KMS-11 (cell line): ENCODE measurements around the gene ZNF778.

ENCODE experiments used
- H2AFZ ChIP-seq: fragments of 200-600 bp; sonication (generic); 2 replicates; pipeline ENCODE4 v1.6.1; 2016; ENCODE audit warnings: antibody characterized with exemption, mixed run types, low read depth
- H3K27ac ChIP-seq: fragments of 200-600 bp; sonication (generic); 2 replicates; pipeline ENCODE4 v1.6.1; 2016; ENCODE audit warnings: mild to moderate bottlenecking, mixed run types
- H3K27me3 ChIP-seq: fragments of 200-600 bp; sonication (generic); 2 replicates; pipeline ENCODE4 v1.6.1; 2017; ENCODE audit warnings: mild to moderate bottlenecking, low read depth, mixed run types, moderate library complexity; ENCODE audit not compliant: insufficient read depth
- H3K36me3 ChIP-seq: fragments of 200-600 bp; sonication (generic); 2 replicates; pipeline ENCODE4 v1.6.1; 2017; ENCODE audit warnings: mild to moderate bottlenecking, mixed run types; ENCODE audit not compliant: insufficient read depth
- H3K4me1 ChIP-seq: fragments of 200-600 bp; sonication (generic); 2 replicates; pipeline ENCODE4 v1.6.1; 2016; ENCODE audit warnings: mild to moderate bottlenecking, low read depth, mixed run types; ENCODE audit not compliant: poor library complexity, severe bottlenecking
- H3K4me2 ChIP-seq: fragments of 200-600 bp; sonication (generic); 2 replicates; pipeline ENCODE4 v1.7.0; 2016; ENCODE audit warnings: mild to moderate bottlenecking, mixed run types
- H3K4me3 ChIP-seq: fragments of 200-600 bp; sonication (generic); IDR thresholded peaks from 2 replicates; pipeline ENCODE4 v1.6.1; 2017; ENCODE audit warnings: low read depth, low read length, mixed read lengths; ENCODE audit not compliant: insufficient read depth
- H3K79me2 ChIP-seq: fragments of 200-600 bp; sonication (generic); 2 replicates; pipeline ENCODE4 v1.6.1; 2016; ENCODE audit warnings: low read depth, mixed run types; ENCODE audit not compliant: insufficient read depth
- H3K9ac ChIP-seq: fragments of 200-600 bp; sonication (generic); 2 replicates; pipeline ENCODE4 v1.6.1; 2016; ENCODE audit warnings: mild to moderate bottlenecking, mixed run types
- H4K20me1 ChIP-seq: fragments of 200-600 bp; sonication (generic); 2 replicates; pipeline ENCODE4 v1.6.1; 2016; ENCODE audit warnings: mild to moderate bottlenecking, mixed run types; ENCODE audit not compliant: insufficient read depth
- TF ChIP-seq, protein P1 (sequence below): fragments of 200-600 bp; sonication (generic); conservative IDR thresholded peaks from 2 replicates; pipeline ENCODE4 v1.6.1; 2017; ENCODE audit warnings: low read depth, mild to moderate bottlenecking, antibody characterized with exemption, low read length, moderate library complexity, mixed read lengths

Gene ZNF778

DNA sequence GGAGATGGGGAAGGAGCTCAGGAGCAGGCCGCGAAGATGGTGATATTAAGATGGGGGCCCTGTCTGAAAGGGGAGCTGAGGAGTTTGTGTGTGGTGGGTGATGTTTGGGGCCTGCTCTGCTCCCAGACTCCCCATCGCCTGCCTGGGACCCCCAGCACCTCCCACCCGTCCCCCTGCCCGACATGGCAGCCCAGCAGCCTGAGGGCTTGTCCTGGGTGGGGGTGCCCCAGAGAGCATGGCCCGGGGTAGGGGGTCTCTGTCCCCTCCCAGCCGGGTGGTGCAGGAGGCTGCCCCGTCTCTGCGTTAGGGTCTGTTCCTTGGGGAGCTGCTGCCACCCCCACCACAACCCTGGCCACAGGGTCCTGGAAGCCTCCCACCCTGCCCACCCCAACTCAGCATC, 40.8 kb upstream of the ZNF778 start:
- H3K27me3 ChIP-seq: peaks cover 87% of the 10 kb centered on the region
- TF ChIP-seq, protein P1, sequence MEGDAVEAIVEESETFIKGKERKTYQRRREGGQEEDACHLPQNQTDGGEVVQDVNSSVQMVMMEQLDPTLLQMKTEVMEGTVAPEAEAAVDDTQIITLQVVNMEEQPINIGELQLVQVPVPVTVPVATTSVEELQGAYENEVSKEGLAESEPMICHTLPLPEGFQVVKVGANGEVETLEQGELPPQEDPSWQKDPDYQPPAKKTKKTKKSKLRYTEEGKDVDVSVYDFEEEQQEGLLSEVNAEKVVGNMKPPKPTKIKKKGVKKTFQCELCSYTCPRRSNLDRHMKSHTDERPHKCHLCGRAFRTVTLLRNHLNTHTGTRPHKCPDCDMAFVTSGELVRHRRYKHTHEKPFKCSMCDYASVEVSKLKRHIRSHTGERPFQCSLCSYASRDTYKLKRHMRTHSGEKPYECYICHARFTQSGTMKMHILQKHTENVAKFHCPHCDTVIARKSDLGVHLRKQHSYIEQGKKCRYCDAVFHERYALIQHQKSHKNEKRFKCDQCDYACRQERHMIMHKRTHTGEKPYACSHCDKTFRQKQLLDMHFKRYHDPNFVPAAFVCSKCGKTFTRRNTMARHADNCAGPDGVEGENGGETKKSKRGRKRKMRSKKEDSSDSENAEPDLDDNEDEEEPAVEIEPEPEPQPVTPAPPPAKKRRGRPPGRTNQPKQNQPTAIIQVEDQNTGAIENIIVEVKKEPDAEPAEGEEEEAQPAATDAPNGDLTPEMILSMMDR: no peak
- H3K27ac ChIP-seq: no peak overlapping the region
- H3K9ac ChIP-seq: no peak overlapping the region
- no peaks in the 10 kb centered on the region for H4K20me1 ChIP-seq
- H3K79me2 ChIP-seq: no peaks in the 10 kb centered on the region
- no peak overlapping the region for H3K4me3 ChIP-seq
- H2AFZ ChIP-seq: no peak overlapping the region
- no peak overlapping the region for H3K4me2 ChIP-seq
- H3K4me1 ChIP-seq: peaks cover 12% of the 10 kb centered on the region
- H3K36me3 ChIP-seq: no peaks in the 10 kb centered on the region

DNA sequence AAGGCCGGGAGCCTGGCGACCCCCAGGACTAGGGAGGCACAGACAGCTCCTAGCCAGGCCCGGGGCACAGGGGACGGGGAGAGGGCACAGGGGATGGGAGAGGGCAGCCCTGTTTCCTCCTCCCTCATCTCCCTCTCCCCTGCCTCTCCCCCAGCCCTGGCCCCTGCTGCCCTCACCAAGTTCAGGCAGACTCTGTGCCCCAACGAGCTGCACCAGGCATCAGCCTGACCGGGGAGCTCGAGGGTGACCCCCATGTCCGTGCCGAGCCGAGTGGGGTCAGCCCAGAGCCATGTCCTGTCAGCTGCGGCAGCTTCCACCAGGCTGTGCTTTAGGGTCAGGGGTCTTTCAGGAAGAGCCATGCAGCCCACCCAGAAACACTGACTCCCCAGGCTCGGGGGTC, 40.0 kb upstream of the ZNF778 start:
- no peak overlapping the region for H3K4me3 ChIP-seq
- H3K36me3 ChIP-seq: no peaks in the 10 kb centered on the region
- peaks cover 86% of the 10 kb centered on the region for H3K27me3 ChIP-seq
- no peak overlapping the region for H3K27ac ChIP-seq
- H3K4me2 ChIP-seq: no peak overlapping the region
- H3K4me1 ChIP-seq: peaks cover 9% of the 10 kb centered on the region
- H2AFZ ChIP-seq: no peak overlapping the region
- TF ChIP-seq, protein P1: no peak
- no peaks in the 10 kb centered on the region for H4K20me1 ChIP-seq
- no peak overlapping the region for H3K9ac ChIP-seq
- no peaks in the 10 kb centered on the region for H3K79me2 ChIP-seq

DNA sequence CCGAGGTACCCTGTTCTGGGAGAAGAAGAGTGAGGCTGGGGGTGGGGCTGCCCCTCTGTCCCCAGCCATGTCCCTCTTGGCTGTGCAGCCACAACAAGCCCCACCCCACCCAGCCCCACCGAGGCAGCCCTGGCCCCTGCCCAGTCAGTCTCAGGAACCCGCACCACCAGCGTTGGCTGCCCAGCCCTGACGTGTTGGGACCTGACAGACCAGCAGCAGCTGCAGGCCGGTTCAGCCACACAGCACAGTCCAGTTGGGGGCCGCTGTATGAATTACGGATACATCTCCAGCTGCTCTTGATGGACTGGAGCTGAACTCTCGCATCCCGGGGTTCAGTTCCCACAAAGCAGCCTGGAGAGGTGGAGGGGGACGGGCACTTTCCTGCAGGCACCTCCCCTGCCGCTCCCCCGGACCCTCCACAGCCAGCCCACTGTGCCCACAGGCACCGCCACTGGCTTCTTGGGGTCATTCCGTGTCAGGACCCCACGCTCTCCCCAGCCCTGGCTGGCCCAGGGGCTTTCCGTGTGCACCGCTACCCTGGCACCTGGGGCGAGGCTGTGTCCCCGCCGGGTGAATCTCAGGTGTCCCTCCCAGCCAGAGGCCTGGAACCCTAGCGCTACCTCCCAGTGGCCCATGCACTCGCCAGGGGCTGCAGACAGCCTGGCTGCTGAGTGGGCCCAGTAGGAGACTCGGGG, 38.9 kb upstream of the ZNF778 start:
- no peak overlapping the region for H3K27ac ChIP-seq
- H2AFZ ChIP-seq: no peak overlapping the region
- no peak overlapping the region for H3K4me2 ChIP-seq
- no peak overlapping the region for H3K4me3 ChIP-seq
- H3K9ac ChIP-seq: no peak overlapping the region
- H3K27me3 ChIP-seq: peaks cover 86% of the 10 kb centered on the region
- no peaks in the 10 kb centered on the region for H3K79me2 ChIP-seq
- TF ChIP-seq, protein P1: no peak
- no peaks in the 10 kb centered on the region for H4K20me1 ChIP-seq
- H3K36me3 ChIP-seq: no peaks in the 10 kb centered on the region
- H3K4me1 ChIP-seq: peaks cover 9% of the 10 kb centered on the region

DNA sequence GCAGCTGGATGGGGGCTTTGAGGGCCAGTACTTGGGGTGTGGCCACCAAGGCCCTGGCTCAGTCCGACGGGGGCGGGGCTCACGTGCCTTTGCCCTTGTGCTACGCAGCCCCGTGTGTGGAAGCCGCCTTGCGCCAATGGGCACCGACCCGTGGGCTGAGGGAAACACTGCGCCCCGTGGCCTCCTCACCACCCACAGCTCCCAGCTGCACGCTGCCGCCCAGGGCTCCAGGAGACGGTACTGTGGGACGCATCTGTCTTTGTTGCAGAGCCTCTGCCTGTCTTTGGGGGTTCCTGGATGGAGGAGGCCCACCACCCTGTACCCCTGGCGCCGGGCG, 38.4 kb upstream of the ZNF778 start:
- H3K4me1 ChIP-seq: peaks cover 9% of the 10 kb centered on the region
- H3K79me2 ChIP-seq: no peaks in the 10 kb centered on the region
- H2AFZ ChIP-seq: no peak overlapping the region
- TF ChIP-seq, protein P1: no peak
- H3K9ac ChIP-seq: no peak overlapping the region
- H3K27ac ChIP-seq: no peak overlapping the region
- no peaks in the 10 kb centered on the region for H4K20me1 ChIP-seq
- H3K4me2 ChIP-seq: no peak overlapping the region
- H3K27me3 ChIP-seq: peaks cover 87% of the 10 kb centered on the region
- H3K36me3 ChIP-seq: no peaks in the 10 kb centered on the region
- no peak overlapping the region for H3K4me3 ChIP-seq
